ENCODE measurements around the gene SLC9A4.

The SLC9A4 gene, protein sequence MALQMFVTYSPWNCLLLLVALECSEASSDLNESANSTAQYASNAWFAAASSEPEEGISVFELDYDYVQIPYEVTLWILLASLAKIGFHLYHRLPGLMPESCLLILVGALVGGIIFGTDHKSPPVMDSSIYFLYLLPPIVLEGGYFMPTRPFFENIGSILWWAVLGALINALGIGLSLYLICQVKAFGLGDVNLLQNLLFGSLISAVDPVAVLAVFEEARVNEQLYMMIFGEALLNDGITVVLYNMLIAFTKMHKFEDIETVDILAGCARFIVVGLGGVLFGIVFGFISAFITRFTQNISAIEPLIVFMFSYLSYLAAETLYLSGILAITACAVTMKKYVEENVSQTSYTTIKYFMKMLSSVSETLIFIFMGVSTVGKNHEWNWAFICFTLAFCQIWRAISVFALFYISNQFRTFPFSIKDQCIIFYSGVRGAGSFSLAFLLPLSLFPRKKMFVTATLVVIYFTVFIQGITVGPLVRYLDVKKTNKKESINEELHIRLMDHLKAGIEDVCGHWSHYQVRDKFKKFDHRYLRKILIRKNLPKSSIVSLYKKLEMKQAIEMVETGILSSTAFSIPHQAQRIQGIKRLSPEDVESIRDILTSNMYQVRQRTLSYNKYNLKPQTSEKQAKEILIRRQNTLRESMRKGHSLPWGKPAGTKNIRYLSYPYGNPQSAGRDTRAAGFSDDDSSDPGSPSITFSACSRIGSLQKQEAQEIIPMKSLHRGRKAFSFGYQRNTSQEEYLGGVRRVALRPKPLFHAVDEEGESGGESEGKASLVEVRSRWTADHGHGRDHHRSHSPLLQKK

DNA sequence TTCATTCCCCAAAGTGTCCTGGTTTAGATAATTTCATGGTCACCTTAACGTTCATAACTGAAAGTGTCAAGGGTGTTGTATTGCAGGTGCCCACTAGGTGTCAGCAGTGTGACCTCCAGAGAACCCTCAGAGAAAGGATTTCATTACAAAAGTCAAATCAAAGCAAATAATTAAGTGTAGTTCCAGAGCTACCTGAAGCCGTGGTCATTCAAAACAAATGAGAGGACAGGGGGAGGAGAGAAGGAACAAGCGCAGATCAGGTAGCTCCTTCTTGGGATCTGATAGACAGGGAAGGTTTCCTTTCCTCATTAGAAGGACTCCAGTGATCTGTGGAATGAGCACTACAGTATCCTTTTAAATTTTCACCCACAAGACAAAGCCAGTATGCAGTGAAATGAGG, at the start of gene SLC9A4:
SLC9A4 (plus strand) TSS at position 207 of the 400 bp plus-strand sequence. CDS start 534 bp downstream, outside the sequence.
- DNase-seq (ENCODE audit: low spot score): peak; percentile 53

DNA sequence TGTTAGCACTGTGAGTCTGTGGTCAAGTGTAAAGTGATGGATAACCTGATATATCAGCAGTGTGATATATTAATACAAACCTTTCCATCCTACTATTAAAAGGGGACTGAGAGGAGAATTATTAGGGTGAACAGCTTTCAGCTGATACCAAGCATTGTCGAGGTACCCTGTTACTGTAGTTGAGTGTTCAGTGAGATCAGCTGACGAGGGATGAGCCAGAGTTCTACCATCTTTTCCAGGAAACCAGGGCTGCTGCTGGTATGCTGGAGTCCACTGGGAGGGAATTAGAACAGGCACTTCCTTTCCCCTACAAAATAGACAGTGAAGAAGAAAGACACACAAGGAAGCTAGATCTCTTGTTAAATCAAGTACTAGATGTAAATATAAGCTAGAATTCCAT, 49.7 kb upstream of the SLC9A4 start:
- DNase-seq (ENCODE audit: low spot score): no peak

DNA sequence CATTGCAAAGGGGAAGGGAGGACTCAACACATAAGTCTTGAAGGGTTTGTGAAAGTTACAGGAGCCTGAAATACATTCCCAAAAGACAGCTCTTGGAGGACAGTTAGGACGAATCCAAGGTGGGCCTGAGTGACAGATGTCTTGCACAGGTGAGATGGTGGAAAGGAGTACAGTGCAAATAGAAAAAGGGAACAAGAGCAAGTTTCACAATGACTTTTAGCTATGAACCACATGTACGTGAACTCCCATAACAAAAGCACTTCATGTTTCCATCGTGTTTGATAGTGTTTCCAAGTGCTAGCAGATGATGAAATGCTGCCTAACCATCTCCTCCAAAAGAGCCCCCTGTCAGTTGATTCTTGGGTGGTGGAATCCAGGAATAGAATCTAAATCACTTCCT, 48.3 kb upstream of the SLC9A4 start:
- no peak for DNase-seq (ENCODE audit: low spot score)

DNA sequence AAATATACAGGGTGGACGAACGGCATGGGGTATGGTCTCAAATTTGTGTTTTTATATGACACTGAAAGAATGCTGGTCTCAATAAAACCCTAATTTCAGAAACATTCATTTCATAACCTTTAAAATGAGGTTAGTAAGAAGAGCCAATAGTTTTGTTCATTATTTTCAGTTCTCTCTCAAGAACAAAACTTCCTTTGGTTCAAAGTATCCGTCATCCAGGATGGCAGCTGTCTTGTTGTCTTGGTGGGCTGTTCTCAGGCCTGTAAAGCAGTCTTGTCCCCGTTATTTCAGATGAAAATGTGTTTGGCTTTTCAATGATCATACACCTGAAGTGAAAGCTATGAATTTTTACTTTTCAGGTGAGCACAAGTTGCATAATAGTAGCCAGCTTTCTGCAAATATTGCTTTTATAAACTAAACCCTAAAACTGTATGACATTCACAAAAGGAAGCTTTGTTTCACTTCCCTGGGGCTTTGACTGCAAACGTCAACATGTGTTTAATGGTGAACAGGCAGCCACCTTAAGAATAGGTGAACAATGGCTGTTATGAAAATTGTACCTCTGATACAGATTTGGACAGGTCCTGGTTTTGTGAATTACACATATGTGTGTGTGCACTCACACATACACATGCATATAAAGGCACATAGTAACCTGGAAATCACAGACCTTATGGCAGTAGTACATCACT, 47.4 kb upstream of the SLC9A4 start:
- no peak for DNase-seq (ENCODE audit: low spot score)

DNA sequence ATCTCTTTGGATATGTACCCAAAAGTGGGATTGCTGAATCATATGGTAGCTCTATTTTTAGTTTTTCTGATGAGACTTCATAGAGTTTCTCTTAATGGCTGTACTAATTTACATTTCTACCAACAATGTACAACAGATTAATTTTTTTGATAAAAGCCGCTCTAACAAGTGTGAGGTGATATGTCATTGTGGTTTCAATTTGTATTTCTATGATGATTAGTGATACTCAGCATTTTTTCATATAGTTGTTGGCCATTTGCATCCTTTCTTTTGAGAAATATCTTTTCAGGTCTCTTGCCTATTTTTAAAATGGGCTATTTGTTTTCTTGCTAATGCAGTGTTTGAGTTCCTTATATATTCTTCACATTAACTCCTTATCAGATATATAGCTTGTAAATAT, 45.8 kb upstream of the SLC9A4 start:
- DNase-seq (ENCODE audit: low spot score): no peak

DNA sequence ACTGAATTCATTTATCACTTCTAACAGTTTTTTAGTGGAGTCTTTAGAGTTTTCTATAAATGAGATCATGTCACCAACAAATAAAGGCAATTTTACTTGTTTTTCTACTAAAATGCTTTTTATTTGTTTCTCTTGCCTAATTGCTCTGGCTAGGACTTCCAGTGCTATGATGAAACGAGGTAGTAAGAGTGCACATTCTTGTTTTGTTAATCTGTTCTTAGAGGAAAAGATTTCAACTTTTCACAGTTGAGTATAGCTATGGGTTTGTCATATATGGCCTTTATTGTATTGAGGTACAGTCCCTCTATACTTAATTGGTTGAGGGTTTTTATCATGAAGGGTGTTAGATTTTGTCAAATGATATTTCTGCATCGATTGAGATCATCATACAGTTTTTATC, 44.5 kb upstream of the SLC9A4 start:
- no peak for DNase-seq (ENCODE audit: low spot score)

DNA sequence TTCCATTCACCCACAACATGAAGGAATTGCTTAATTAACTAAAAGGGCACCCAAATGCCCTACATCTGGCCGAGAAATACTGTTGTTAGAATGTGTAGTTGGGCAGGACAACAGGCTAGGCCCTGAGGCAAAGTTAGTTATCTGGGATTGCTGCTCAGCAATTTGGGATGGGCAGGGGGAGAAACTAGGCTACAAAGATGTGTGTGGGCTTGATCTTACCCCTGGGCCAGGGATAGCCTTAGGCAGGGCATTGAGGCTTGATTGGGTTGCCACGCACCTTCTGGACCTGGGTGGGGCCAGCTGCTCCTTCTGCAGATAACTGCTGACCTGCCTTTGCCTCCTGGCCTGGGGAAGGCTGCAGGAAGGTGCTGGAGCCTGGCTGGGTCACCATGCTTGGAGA, 40.6 kb upstream of the SLC9A4 start:
- DNase-seq (ENCODE audit: low spot score): no peak

DNA sequence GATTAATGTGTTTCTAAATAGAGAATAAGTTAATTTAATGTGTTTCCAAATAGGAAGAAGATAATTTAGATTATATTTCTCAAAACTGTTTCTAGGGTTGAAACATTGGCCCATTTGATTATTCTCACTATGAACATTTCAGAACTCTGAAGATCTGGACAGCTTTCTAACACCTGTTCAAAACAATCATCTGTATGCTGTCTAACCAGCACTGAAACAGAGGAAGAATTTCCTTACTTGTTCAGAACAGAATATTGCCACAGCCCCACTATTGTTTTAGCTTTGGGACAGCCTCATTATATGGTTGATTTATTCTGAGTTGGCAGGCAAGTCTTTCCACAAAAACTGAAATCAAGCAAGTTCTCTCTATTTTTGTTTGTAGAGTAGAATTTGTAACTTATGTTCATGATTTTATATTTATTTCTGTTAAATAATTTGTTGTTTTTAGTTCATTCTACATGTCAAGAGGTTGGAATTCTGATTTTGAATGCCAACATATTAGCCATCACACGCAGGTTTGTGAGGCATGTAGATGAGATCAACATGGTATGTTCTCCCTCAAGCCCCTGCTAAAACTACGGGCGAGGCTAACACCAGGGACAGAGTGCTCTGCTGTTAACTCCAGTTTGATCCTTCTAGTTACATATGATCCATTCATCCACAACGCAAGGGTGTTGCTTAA, 38.9 kb upstream of the SLC9A4 start:
- DNase-seq (ENCODE audit: low spot score): no peak

DNA sequence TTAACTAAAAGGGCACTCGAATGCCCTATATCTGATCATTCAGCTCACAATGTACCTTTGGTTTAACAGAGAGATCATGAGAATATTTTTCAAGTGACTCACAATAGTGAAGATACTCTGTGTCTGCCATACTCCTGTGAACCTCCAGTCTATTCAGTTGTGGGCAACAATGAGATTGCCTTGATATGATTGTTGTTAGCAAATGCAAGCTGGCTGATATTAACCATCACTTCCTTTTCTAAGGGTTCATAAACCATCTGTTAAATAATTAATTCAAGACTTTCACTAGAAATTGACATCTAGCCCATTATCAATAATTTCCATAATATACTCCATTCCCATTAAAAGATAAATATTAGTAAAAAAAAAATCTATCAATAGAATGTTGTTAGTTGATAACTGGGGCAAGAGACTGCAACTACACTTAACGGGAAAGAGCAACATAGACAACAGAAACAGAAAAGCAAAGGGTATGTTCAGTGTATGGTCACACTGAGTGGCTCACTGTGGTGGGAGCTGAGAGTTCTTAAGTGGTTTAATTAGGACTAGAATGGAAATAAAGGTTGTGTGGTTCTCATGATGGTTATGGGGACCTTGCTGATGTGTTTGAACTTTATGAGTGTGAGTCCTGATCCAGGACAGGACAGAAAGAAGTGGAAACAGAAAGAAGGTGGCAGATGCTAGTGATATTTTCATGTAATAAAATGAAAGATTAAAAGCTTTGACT, 38.2 kb upstream of the SLC9A4 start:
- DNase-seq (ENCODE audit: low spot score): no peak

DNA sequence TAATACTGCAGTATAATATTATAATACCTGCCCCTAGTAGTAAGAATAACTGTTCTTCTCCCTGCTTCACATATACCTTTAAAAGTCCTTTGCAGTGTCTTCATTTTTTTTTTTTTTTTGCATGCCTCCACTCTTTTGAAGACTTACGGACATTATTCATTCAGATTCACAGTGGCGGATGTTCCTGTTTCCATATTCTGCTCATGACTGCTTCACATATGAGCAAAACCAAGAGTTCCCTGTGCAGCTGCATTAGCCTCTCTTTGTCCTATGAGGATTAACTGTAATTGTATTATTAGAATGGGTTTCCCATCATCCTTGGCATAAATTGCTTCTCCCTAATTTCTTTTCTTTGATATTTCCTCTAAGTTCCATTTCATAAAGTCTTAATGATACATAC, 37.3 kb upstream of the SLC9A4 start:
- DNase-seq (ENCODE audit: low spot score): no peak

DNA sequence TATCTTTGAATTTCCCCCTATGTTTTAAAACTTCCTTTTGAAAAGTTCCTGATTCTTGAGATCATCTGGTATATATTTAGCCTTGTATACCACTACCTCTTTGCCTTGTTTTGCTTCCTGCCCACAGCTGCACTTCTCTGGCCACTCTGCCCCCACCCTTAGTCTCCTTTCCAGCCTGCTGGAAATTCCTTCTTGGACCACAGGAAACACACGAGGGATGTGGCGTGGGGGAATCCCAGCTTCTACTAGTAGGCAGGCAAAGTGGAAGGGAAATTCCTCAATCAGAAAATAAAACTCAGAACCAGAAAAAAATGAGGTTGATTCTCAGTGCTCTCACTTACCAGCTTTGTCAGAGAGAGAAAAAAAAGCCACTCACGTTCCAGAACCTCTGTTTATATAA, 36.7 kb upstream of the SLC9A4 start:
- no peak for DNase-seq (ENCODE audit: low spot score)

DNA sequence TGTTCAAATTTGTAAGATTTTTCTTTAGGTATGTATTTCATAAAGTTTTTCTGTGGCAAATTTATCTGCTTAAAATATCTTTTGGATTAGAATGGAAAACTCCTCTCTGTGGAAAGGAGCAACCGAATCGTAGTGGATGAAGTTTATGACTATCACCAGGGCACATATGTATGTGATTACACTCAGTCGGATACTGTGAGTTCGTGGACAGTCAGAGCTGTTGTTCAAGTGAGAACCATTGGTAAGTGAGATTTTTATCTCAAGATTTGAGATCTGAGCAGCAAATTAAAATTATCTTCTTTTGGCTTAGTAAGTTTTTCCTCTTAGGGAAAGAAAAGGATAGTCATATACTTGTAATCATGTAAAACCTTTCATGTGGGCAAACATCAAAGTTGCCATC, 35.9 kb upstream of the SLC9A4 start:
- no peak for DNase-seq (ENCODE audit: low spot score)

DNA sequence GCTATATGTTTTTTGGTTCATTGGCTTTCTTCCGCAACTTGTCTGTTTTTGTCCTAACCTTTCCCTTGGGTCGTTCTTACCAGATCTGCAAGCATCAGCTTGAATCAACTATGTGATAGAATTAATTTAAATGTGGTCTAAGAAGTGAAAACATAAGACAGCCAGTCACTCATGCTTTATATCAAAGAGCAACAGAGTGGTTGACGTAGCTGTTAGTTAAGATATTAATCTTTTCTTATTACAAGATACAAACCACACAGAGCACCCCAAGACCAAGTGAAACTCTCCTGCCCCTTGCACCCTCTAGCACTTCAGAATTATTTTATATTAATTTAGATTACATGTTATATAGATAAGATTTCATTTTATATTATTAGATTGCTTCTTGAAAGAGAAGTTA, 34.9 kb upstream of the SLC9A4 start:
- DNase-seq (ENCODE audit: low spot score): no peak

DNA sequence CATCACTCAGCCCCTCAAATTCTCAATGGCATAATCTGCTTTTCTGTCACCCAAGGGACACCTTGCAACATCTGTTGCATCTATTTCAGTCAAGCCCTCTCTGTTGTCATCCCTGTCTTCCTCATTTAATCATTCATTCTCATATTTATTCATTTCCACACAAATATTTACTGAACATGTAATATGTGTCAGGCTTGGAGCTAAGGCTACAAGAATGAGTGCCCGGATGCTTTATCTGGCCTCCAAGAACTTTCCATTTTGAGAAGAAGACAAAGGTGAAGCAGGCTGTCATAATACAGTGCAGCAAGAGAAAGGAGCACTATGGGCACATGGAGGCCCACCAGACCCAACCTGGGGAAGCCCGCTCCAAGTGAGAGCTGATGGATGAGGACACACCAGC, 34.4 kb upstream of the SLC9A4 start:
- DNase-seq (ENCODE audit: low spot score): no peak

DNA sequence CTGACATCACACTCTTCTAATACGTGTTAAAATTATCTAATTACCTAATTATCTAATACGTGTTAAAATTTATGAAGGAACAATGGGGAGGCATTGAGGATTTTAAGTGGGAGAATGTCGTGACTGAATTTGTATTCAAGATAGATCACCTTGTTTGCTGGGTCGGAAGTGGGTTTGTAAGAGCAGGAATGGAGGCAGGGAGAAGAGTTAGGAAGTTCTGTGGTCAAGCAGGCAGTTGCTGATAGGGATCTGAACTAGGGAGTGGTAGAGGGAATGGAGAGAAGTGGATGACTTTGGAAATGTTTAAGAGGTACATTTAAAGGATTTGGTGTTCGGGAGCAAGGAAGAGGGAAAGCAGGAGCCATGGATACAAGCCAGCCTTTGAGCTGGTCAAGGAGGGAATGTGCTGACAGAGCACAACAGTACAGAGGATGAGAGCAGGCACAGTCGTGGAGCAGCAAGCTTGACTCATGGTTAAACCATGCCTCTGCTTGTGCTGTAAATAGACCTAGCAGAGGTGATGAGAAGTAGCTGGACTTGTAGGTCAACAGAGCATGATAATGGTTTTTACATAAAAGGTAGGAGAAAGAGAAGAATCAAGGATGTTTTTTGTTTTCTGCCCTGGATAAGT, 33.8 kb upstream of the SLC9A4 start:
- DNase-seq (ENCODE audit: low spot score): peak; percentile 45

DNA sequence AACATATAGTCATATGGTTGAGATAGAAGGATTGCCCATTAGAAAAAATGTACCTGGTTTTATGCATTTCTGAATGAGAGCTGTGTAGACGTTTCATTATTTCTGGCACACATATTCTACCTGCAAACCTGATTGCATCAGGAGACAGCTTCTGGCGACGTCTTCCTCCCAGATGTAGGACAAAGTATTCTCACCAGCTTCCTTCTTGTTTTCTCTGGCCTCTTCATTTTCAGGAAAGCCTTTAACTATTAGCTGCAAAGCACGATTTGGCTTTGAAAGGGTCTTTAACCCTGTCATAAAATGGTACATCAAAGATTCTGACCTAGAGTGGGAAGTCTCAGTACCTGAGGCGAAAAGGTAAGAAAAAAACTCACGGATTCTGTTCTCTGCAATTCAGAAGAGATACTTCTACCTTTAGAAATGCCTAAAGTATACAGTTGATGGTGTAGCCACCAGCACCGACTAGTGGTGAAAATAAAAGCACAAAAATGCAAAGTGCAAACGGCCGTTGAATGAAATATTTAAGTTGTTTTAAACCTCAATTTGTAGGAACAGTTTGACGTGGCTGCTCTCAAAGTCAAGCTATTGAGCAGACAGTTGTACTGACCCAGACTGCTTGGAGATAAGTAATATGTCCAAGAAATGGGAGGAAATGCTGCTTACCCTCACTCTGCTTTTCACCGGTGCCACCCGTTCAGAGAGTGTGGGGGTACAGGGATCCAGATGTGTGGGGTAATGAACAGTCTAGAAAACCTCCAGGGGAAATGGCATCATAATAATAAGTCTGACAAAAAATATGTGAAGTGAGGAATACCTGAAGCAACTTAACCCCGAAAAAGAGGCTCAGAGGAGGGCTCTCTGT, 29.8 kb upstream of the SLC9A4 start:
- DNase-seq (ENCODE audit: low spot score): peak; percentile 17

DNA sequence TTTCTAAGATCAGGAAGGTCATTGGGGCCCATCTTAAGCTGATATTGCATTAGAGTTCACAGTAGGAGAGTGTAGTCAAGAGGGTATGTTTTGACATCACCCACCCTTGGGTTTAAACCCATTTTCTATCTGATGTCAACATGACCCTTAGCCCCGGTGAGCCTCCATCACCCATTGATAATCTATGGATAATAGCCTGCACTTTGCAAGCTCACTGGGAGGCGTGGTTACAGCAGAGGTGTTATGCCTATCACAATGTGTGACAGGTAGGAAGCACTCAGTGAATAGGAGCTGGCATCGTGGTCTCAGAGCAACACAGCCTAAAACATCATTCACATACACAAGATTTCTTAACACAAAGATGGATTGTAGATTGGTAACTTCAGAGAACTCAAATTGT, 28.8 kb upstream of the SLC9A4 start:
- no peak for DNase-seq (ENCODE audit: low spot score)

DNA sequence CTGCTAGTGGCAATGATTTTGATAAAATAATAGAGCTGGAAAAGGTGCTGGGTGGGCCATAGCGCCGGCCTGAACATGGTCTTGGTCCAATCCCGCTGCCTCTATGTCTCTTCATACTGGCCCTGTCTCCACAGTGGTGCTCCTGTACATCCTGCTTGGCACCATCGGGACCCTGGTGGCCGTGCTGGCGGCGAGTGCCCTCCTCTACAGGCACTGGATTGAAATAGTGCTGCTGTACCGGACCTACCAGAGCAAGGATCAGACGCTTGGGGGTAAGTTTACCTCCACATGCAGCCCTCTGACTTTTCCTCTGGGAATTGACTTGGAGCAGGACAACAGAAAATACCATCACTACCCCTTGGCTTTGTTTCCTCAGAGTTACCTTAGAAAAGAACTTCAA, 26.1 kb upstream of the SLC9A4 start:
- no peak for DNase-seq (ENCODE audit: low spot score)

DNA sequence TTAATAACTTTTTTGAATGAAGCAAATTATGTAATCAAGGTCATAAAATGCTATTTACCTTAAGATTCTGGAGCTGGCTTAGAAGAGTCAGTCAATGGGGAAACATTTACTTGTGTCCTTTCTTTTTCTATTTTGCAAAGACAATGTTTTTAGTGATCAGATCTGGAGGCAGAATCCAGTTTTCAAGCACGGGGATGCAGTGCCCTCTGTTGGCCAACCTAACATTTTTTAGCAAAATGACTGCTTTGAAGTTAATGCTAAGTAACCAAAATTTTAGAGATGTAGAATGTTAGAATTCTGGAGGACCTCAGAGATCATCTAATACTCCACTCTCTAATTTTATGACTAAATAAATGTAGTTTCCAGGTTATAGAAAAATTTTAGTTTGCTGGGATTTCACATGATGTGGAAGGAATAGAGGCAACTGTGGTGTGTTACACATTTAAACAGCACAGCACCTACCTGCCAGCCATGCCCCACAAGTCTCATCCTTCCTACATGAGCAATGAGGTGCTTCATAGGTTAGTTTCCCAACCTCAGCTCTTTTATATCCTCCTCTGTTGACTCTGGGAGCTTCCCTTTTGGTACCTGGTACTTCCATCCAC, 23.6 kb upstream of the SLC9A4 start:
- peak; percentile 55 for DNase-seq (ENCODE audit: low spot score)

DNA sequence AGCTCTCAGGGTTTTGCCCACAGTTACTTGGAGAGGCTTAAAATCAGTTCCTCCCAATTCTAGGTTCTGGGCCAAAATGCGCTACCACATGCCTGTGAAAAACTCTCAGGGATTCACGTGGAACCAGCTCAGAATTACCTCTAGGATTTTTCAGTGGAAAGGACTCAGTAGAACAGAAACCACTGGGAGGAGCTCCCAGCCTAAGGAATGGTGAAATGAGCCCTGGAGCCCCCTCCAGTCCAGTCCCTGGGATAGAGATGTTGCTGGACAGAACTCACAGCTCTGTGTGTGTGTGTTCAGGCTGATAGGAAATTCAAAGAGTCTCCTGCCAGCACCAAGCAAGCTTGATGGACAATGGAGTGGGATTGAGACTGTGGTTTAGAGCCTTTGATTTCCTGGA, 21.1 kb upstream of the SLC9A4 start:
- DNase-seq (ENCODE audit: low spot score): no peak
